ENCODE measurements around the gene TMEM9.

Gene TMEM9

GRCh38 chr1:201100169-201100930 is 53.9 kb downstream of the TMEM9 start:
- Histone ChIP-seq H3K27ac (no peak overlapping the region), H3K4me3 (no peak overlapping the region)
- no peak for DNase-seq (ENCODE audit: low spot score)
- TF ChIP-seq CTCF (IDR thresholded peaks at IDR 0.05): no peak

- no peak for DNase-seq (ENCODE audit: low spot score)
- Histone ChIP-seq H3K4me3 (no peak overlapping the region), H3K27ac (no peak overlapping the region)
- TF ChIP-seq CTCF (IDR thresholded peaks at IDR 0.05): no peak
Observed at GRCh38 chr1:201098992-201099677, 55.1 kb downstream of the TMEM9 start.

- TF ChIP-seq CTCF (IDR thresholded peaks at IDR 0.05): no peak
- Histone ChIP-seq H3K4me3 (no peak overlapping the region), H3K27ac (no peak overlapping the region)
- DNase-seq (ENCODE audit: low spot score): no peak
Observed at GRCh38 chr1:201096977-201097856, 57.1 kb downstream of the TMEM9 start.

GRCh38 chr1:201096041-201096461 is 58.2 kb downstream of the TMEM9 start:
- Histone ChIP-seq H3K4me3 (no peak overlapping the region), H3K27ac (no peak overlapping the region)
- TF ChIP-seq CTCF (IDR thresholded peaks at IDR 0.05): no peak
- no peak for DNase-seq (ENCODE audit: low spot score)

GRCh38 chr1:201095581-201095980 is 58.7 kb downstream of the TMEM9 start:
- no peak overlapping the region for H3K27ac ChIP-seq
- DNase-seq (ENCODE audit: low spot score): no peak
- no peak for TF ChIP-seq CTCF (IDR thresholded peaks at IDR 0.05)
- H3K4me3 ChIP-seq: no peak overlapping the region

GRCh38 chr1:201094832-201095231 is 59.4 kb downstream of the TMEM9 start:
- TF ChIP-seq CTCF (IDR thresholded peaks at IDR 0.05): no peak
- H3K27ac ChIP-seq: no peak overlapping the region
- no peak for DNase-seq (ENCODE audit: low spot score)
- no peak overlapping the region for H3K4me3 ChIP-seq

Measured in coronary artery (tissue), 2 donors.